Activated CD8-positive, alpha-beta memory T cell treated with anti-CD3 and anti-CD28 coated beads, Interleukin-2, amount 50 U/mL, for 48 hours (primary cell): ENCODE results near the gene MYO5C.
A peak's percentile ranks its signal among the peaks of the same experiment; 100 is the strongest.

ENCODE experiments used
- DNase-seq: peaks from one replicate; pipeline ENCODE4 v3.0.0-alpha.2; 2020

Gene MYO5C, protein sequence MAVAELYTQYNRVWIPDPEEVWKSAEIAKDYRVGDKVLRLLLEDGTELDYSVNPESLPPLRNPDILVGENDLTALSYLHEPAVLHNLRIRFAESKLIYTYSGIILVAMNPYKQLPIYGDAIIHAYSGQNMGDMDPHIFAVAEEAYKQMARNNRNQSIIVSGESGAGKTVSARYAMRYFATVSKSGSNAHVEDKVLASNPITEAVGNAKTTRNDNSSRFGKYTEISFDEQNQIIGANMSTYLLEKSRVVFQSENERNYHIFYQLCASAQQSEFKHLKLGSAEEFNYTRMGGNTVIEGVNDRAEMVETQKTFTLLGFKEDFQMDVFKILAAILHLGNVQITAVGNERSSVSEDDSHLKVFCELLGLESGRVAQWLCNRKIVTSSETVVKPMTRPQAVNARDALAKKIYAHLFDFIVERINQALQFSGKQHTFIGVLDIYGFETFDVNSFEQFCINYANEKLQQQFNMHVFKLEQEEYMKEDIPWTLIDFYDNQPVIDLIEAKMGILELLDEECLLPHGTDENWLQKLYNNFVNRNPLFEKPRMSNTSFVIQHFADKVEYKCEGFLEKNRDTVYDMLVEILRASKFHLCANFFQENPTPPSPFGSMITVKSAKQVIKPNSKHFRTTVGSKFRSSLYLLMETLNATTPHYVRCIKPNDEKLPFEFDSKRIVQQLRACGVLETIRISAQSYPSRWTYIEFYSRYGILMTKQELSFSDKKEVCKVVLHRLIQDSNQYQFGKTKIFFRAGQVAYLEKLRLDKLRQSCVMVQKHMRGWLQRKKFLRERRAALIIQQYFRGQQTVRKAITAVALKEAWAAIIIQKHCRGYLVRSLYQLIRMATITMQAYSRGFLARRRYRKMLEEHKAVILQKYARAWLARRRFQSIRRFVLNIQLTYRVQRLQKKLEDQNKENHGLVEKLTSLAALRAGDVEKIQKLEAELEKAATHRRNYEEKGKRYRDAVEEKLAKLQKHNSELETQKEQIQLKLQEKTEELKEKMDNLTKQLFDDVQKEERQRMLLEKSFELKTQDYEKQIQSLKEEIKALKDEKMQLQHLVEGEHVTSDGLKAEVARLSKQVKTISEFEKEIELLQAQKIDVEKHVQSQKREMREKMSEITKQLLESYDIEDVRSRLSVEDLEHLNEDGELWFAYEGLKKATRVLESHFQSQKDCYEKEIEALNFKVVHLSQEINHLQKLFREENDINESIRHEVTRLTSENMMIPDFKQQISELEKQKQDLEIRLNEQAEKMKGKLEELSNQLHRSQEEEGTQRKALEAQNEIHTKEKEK (N-terminal part only)

DNA sequence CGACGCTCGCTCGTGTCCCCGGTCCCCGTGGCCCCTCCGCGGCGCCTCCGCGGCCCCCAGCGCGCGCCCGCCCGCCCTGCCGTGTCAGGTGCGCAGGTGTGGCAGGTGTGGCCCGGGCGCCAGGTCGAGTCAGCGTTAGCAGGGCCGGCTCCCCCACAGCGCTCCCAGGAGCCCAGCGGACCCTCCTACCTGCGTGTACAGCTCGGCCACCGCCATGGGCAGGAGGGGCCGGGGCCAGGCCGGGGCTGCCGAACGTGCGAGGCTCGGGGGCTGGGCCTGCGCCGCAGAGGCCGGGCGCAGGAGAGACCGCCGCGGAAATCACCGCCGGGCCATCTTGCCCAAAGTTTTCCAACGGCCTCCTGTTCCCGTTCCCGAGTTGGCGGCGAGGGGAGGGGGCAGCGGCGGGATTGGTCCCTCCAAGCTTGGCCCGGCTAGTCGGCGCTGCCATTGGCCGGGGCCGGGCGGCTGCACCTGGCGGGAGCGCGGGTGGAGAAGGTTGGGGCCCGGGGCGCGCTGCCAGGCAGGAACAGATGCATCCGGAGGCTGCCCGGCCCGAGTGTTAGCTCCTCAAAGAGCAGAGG lies at the start of gene MYO5C:
TSS of gene MYO5C (minus strand) at position 384 of the 581 bp plus-strand sequence. CDS start at position 216, 168 bp downstream.
- no peak for DNase-seq

DNA sequence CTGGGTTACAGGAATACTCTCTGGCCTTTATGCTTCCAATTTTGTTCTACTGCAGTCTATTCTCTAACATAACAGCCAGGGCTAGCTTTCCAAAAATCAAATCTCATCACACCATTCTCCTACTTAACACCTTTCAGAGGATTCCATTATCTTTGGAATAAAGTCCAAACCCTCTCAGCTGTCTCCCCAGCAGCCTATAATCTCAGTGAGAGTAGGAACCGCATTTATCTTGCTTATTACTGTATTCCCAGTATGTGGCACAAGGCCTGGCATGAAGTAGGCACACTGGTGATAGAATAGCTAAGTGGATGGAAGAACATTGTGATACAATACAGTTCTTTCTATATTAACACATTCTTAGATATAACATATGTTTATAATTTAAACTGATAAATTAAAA lies 49.0 kb upstream of the MYO5C start:
- DNase-seq: no peak

DNA sequence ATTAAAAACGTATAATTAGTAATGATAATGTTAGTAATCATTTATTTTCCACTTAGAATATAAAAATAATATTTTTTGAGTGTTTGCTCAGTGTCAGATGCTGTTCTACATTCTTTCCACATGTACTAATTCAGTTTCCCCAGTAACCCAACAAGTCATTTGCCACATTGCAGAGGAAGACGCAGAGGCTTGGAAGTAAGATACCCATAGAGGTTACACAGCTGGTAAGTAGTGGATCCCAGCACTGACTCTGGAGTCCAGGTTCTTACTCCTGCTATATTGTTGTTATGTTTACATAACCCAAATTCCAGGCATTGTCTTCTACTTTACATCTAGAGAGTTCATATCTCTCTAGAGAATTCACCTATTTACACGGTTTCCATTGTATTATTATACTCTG lies 48.2 kb upstream of the MYO5C start:
- DNase-seq: no peak

DNA sequence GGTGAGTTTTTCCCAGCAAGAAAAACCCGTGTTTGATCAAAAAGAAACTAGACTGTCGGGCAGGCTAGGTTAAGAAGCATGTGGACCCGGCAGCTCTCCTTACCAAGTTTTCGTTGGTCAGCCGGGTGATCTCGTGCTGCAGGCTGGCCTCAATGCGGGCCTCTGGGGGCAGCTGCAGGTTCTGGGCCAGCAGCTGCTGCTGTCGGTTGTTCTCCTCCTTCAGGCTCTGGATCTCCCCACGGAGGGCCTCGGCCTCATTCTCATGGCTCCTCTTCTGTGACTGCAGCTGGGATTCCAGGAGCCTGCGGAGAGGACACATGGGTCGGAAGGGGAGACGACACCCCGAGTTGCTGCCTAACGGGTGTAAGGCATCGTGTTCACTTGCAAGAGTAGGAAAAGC lies 44.5 kb upstream of the MYO5C start:
- DNase-seq: no peak

DNA sequence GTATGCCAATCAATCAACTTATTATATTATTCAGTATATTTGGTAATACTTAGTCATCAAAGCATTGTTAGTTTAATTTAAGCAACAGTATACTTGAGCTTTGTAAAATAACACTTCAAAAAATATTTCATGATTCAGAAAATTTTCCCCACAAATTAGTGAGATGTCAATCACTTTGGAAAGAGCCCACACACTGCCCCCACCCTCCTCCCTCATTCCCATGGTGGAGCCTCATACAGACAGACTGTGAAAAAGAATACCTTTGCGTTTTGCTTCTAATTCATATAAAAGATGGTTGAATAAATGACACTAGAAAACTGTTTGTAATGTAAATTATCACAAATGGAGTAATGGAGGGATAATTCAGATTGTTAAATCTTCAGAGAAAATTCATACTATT lies 43.3 kb upstream of the MYO5C start:
- DNase-seq: no peak

DNA sequence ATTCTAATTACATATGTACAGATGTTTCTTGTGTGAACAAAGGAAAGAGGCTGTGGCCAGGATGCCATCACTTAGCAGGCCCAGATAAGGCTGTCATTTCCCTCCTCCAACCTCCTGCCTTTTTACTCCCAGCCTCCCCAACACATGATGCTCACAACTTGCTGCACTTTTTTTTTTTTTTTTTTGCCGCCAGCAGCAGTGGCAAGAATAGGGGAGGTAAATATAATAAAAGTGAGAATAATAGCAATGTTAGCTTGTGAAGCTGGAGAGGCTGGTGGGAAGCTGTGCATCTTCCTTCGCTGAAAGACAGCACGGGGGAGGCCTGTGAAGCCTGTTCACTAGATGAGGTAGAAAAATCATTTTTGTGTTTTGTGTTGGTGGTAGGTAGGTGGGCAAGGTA lies 42.5 kb upstream of the MYO5C start:
- no peak for DNase-seq

DNA sequence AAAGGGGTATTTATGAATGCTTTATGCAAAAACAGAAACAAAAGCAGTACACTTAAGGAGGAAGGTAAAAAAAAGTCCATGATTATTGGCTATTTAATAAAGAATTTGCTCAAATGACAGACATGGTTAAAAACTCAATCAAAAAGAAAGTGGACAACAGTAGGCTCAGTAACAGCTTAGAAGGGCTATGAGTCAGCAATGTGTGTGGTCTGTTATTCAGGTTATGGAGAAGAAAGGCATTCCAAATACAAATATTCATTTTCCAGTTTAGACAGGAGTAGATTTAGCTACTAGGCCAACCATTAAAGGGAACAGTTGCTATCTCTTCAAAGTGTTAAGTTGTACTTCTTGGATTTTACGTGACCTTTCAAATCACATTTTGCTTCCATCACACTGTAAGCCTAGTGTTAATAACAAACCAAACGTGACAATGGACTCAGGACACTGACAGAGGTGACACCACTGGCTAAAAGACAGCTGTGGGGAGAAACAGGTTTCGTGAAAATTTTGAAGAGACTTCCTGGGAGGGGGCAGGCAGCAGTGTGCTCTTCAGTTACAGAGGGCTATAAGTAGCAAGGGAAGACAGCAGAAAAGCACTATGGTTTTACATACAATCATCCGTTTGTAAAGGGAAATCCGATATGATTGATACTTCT lies 41.7 kb upstream of the MYO5C start:
- no peak for DNase-seq

DNA sequence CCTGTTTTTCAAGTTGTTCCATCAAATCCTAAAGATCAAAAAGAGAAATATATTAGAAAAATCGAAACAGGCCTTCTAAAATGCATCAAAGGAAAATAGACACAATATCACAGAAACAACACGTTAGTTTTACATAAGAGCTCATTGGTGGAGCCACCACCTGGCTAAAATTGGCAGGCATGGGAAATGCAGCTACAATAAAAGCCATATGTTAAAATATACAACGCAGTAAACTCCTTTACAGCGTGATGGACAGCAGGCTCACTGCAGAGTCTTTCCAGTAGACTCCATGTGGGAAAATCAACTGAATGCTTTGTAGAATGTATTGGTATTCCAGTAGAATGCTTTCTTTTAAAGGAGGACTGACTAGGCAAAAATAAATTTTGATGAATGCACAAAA lies 40.9 kb upstream of the MYO5C start:
- no peak for DNase-seq

DNA sequence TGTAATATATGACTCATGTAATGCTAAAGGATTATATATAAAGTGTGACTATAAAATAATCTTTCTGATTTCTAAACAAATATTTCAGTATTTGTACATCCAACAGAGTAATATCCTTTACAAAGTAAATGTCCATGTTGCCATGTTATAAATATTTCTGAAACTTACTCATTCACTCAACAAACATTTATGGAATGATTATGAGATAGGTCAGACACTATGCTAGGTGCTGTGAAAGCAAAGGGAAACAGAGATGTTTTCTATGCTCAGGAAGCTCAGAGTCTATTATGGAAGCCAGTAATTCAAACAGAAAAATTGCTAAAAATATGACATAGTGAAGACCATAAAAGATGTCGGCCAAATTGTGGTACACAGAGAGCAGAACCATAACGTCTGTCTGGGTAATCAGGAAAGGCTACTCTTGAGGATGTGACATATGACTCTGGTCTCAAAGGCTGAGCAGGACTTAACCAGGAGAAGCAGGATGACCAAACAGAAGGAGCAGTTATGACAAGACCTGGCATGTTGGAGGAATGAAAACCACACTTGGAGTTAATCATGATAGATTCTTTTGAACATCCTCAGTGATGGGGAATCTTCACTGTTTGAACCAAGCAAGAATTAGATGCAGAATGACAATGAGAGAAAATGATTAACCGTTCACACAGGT lies 39.0 kb upstream of the MYO5C start:
- no peak for DNase-seq

DNA sequence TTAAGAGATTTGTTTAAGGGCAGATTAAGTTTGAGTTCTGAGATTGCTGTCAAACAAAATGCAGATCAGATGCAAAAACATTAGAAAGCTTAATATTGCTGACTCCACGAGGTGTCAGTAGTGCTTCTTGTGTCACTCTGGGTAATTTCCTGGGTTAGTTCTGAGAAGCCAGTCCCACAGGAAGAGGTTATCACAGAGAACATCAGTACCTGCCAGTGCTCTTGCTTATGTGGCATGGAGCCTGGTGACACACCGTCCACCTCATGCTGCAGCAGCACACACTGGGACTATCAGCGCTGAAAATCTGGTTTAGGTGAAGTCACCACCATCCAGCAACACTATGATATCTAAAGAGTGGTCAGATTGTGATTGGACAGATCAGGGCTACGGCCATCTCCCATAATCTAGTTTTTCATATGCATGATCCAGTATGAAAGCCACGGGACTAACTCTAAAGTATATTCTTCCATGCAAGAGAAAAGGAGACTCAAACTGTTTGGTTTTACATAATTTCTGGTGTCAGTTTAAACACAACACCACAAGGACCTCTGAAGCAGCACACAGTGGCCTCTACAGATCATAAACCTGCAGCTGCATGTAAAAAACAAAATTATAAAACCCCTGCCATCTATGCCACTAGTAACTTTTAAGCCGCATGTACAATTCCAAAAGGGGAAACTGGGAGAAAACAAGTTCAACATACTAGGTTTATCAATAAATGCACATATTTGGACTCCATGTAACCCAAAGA lies 36.1 kb upstream of the MYO5C start:
- peak; percentile 61 for DNase-seq

DNA sequence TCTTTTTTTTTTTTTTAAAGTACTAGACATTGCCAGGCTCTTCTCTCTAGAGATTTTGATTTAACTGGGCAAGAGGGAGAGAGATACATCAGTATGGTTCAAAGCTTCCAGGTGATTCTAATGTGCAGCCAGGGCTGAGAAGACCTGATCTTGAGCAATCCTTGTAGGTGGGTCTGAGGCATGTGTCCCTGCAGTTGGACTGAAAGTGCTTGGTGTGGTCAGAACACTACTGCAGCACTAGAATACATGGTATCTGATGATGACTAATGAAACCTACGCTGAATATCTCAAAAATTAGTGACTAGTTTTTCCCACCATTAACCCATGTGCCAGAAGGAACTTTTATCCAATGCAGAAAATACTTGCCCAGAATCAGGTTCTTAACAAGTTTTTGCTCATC lies 34.4 kb upstream of the MYO5C start:
- no peak for DNase-seq

DNA sequence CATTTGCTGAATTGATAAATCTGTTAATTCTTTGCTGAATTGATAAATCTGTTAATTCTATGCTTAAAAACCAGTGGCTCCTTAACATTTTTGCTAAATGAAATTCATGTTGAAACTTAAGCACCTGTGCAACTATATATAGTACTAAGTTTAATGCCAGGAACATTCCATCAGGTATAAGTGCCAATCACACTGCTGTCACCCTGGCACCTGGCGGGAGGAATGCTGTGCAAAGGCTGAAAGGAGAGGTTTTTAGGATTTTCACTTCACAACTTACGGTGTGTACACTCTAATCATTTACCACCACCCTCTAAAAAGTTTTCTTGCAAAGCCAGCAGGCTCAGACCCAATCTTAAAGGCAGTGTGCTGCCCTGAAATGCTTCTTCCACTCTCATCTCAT lies 33.5 kb upstream of the MYO5C start:
- no peak for DNase-seq

DNA sequence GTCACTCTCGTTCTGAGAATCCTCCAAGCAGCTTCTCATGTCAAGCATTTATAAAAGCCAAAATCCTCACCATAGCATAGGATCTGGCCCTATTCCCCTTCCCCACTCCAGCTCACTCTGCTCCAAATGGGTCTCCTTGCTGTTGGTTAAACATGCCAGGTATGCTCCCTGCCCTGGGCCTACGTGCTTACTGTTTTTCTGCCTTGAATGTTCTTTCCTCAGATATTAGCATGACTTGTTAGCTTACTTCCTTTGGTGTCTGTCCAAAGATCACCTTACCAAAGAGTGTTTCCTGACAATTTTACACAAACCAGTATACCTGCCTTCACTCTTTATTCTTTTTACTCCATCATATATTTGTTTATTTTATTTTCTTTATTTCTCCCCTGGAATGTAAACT lies 33.1 kb upstream of the MYO5C start:
- no peak for DNase-seq

DNA sequence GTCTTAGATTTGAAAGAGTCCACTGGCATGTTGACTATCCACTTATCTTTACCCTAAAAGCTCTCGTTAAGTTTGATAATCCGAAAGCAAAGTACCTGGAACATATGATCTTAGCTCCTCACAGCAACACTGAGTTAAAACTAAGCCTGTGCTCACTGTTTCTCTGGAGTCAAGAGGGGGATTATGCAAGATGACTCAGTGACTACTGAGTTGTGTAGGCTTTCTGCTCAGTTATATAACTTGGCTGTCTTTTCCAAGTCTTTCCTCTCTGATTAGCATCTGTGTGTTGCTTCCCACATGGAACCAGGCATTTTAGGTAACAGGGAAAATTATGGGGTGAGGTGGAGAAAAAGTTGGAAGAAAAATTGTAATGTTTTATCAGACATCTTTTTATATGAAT lies 31.2 kb upstream of the MYO5C start:
- DNase-seq: no peak

DNA sequence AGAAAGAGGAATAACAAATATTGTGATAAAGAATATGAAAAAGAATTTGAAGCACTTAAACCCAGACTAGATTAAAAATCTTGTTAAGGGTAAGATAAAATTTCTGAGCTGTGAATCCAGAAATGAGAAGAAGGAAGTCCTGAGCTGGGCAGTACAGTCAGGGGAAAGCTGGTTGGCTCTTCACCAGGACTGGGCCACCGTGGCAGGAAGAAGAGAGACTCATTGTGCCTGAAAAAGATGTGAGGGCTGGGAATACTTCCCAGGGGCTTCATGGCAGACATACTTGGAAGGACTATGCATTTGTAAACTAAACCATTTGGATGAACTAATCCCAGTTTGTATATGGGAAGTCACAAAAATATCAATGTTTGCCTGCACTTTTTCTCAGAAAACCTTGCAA lies 28.5 kb upstream of the MYO5C start:
- DNase-seq: no peak

DNA sequence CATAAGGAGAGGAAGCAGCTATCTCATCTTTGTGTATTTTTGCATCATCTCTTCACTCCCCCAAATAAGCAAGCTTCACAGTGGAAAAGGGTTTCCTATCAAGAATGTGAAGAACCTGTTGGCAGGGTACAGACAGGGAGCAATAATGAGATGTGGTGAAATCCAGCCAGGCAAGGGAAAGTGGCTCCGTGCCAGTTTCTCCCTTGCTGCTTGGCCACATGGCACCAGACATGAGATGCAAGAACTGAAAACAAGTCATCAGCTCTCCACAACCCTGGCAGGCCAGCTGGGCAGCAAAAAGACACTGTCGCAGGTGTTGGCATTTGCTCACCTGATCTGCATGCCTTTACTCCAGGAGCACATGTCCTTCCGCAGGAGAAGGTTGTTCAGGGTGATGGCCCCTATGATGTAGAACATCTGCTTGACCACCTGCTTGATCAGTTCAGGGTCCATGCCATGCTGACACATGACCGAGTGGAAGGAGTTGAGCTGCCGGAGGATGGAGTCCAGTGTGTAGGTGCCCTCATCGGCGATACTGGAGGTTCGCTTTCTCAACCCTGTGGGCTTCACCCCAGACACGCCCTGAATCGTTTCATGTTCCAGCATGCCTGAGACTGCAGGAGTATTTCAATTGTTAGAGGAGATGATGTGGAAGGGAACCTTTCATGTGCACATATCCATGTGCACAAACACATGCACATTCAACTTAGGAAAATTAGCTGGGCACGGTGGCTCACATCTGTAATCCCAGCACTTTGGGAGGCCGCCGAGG lies 23.3 kb upstream of the MYO5C start:
- DNase-seq: no peak

DNA sequence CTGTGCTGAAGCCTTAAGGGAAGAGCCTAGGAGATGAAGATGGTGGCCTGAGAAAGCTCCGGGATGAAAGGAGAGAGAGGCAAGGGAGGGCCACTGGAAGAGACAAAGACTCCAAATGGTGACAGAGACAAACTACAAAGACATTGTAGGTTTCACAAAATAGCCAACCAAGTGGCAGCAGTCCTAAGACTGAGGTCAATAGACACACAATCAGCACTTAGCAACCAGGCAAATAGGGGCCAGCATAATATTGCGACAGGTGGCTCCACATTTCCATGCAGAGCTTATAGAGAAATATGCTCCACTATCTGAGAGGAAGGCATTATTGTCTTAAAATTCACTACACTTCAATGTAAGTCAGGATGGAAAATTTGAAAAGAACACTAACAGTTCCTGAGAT lies 22.1 kb upstream of the MYO5C start:
- DNase-seq: no peak

DNA sequence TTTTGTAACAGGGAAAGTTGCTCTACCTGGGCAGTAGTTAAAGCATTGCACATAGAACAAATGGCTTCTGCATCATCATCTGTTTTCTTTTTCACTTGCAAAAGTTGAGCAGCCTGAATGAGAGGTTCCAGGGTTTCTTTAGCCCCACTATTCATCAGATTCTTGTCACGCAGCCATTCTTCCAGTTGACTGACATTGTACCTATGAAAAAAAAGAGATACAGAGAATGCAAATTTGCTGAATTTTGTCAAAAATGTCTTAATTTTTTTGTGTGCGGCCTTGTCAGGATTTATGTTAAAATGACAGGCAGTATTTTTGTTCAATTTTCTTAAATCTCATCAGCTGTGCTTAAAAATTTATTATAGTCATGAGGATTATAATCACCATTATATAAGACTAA lies 21.4 kb upstream of the MYO5C start:
- DNase-seq: no peak

DNA sequence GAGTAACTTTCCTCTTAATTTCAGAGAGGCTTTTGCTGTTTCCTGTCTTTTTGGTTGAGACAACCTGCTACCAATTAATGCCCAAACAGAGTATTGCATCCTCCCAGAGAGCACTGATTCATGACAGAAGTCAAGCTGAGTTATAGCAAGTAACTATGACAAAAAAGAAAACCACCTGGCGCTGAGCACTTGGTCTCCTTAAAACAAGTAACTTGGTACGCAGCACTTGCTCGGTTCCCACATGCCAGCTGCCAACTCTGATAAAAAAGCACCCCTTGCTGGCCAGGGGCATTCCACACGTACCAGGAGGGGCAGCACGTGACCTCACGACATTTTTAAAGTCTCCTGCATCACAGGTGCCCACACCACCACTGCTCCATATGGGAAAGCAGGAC lies 13.5 kb upstream of the MYO5C start:
- DNase-seq: no peak

DNA sequence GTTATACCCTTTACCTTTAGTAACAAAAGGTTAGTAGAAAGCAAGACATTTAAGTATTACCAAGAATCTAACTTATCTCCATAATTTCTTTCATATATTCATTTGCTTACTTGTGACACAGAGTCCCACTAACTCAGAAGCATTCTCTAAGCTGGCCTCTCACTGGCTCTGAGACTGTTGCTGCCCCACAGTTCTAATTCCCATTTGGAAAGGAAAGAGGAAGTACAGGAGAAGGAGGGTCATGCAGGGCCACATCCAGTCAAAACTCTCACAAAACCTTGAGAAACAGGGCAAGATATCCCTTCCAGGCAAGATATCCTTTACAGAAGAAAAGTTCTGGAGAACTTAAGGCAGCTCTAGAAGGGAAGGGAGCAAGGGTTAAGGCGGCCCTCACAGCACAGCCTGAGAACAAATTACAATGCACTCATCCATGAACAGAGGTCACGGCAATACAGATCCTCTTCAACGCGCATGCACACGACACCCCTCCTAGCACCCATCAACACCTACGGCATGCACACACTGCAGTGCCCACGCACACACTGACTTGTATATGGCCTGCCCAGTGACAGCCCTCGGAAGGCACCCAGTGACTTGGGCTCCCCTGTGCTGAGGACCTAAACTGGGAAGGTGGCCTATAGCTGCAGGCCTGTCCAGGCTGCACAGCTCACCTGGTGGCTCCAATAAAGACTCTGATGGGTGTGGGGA lies 13.0 kb upstream of the MYO5C start:
- DNase-seq: no peak
